ENCODE results near the gene CENPF.
"Not testable (repeated sequence)": the region's sequence is repeated elsewhere in the genome, so short reads cannot be mapped to it uniquely, and the experiment has no call there.

GRCh38 chr1:214607492-214608215 lies 4.7 kb downstream of the CENPF start:
- not testable (repeated sequence) for TF ChIP-seq CTCF (conservative IDR thresholded peaks at IDR 0.05; ENCODE audit: low read depth in 2 of 2); EZH2 (IDR thresholded peaks at IDR 0.05; ENCODE audit: low read depth, unreplicated experiment); ZNF331 (CRISPR knock-in tag; IDR thresholded peaks at IDR 0.05; ENCODE audit: low read depth); POLR2AphosphoS5 (IDR thresholded peaks at IDR 0.05; ENCODE audit: low read depth); JUNB (IDR thresholded peaks at IDR 0.05; ENCODE audit: unreplicated experiment); EZH2phosphoT487 (IDR thresholded peaks at IDR 0.05; ENCODE audit: unreplicated experiment); ETS1 (IDR thresholded peaks at IDR 0.05); CREB1 (CRISPR knock-in tag; IDR thresholded peaks at IDR 0.05; ENCODE audit: low read depth); NANOG (IDR thresholded peaks at IDR 0.05; ENCODE audit: borderline replicate concordance); ZNF114 (CRISPR knock-in tag; IDR thresholded peaks at IDR 0.05); STAT1 (IDR thresholded peaks at IDR 0.05; ENCODE audit: unreplicated experiment)
- TF ChIP-seq, protein P1, sequence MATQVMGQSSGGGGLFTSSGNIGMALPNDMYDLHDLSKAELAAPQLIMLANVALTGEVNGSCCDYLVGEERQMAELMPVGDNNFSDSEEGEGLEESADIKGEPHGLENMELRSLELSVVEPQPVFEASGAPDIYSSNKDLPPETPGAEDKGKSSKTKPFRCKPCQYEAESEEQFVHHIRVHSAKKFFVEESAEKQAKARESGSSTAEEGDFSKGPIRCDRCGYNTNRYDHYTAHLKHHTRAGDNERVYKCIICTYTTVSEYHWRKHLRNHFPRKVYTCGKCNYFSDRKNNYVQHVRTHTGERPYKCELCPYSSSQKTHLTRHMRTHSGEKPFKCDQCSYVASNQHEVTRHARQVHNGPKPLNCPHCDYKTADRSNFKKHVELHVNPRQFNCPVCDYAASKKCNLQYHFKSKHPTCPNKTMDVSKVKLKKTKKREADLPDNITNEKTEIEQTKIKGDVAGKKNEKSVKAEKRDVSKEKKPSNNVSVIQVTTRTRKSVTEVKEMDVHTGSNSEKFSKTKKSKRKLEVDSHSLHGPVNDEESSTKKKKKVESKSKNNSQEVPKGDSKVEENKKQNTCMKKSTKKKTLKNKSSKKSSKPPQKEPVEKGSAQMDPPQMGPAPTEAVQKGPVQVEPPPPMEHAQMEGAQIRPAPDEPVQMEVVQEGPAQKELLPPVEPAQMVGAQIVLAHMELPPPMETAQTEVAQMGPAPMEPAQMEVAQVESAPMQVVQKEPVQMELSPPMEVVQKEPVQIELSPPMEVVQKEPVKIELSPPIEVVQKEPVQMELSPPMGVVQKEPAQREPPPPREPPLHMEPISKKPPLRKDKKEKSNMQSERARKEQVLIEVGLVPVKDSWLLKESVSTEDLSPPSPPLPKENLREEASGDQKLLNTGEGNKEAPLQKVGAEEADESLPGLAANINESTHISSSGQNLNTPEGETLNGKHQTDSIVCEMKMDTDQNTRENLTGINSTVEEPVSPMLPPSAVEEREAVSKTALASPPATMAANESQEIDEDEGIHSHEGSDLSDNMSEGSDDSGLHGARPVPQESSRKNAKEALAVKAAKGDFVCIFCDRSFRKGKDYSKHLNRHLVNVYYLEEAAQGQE (IDR thresholded peaks at IDR 0.05; ENCODE audit: unreplicated experiment): not testable (repeated sequence)

All from GM23338 (cell line).